ENCODE results near the gene PXMP2.

PXMP2 gene
- 0.21 to 0.48 reads per million in 2 donors for total RNA-seq

GRCh38 chr12:132687211-132688164, at the start of gene PXMP2, which contains the start of gene POLE:
Gene PXMP2 (plus strand): TSS chr12:132687587. CDS start chr12:132687671, 84 bp downstream.
Gene POLE (minus strand): TSS chr12:132687342. CDS start chr12:132687315, 27 bp downstream.
- DNase-seq, result peak; percentile 91

- DNase-seq, result no peak
These were observed 49.6 kb upstream of the PXMP2 start for GRCh38 chr12:132637811-132638210.

GRCh38 chr12:132638541-132639408, 48.6 kb upstream of the PXMP2 start:
- no peak for DNase-seq

- no peak for DNase-seq
These were observed 47.3 kb upstream of the PXMP2 start for GRCh38 chr12:132639956-132640520.

- no peak for DNase-seq
These were observed 46.5 kb upstream of the PXMP2 start for GRCh38 chr12:132640936-132641335.

GRCh38 chr12:132641811-132642650, 45.4 kb upstream of the PXMP2 start:
- DNase-seq, result no peak

GRCh38 chr12:132642846-132643835, 44.2 kb upstream of the PXMP2 start:
- no peak for DNase-seq

- no peak for DNase-seq
These were observed 40.5 kb upstream of the PXMP2 start for GRCh38 chr12:132646850-132647249.

GRCh38 chr12:132647858-132648257, 39.5 kb upstream of the PXMP2 start:
- DNase-seq, result no peak

GRCh38 chr12:132648616-132649225, 38.7 kb upstream of the PXMP2 start:
- no peak for DNase-seq

- no peak for DNase-seq
These were observed 38.0 kb upstream of the PXMP2 start for GRCh38 chr12:132649226-132649945.

- DNase-seq, result no peak
These were observed 35.8 kb upstream of the PXMP2 start for GRCh38 chr12:132651444-132652100.

- DNase-seq, result no peak
These were observed 33.7 kb upstream of the PXMP2 start for GRCh38 chr12:132653567-132654290.

GRCh38 chr12:132657004-132657727, 30.2 kb upstream of the PXMP2 start:
- no peak for DNase-seq

GRCh38 chr12:132658149-132658894, 29.1 kb upstream of the PXMP2 start:
- DNase-seq, result no peak

GRCh38 chr12:132659146-132659545, 28.2 kb upstream of the PXMP2 start:
- DNase-seq, result no peak

- no peak for DNase-seq
These were observed 27.3 kb upstream of the PXMP2 start for GRCh38 chr12:132660052-132660451.

Measured in T-helper 9 cell (primary cell).